HG03520 (cell line): ENCODE data around the gene RNU6-1.

Experiments used
- ATAC-seq: cut with Tn5 transposase; IDR thresholded peaks from one replicate; pipeline ENCODE4 v1.9.1; 2021; ENCODE audit warnings: mild to moderate bottlenecking, moderate library complexity; ENCODE audit not compliant: unreplicated experiment

The RNU6-1 gene

GRCh38 chr15:67859331-67859946, 19.6 kb upstream of the RNU6-1 start:
- ATAC-seq, result no peak

DNA sequence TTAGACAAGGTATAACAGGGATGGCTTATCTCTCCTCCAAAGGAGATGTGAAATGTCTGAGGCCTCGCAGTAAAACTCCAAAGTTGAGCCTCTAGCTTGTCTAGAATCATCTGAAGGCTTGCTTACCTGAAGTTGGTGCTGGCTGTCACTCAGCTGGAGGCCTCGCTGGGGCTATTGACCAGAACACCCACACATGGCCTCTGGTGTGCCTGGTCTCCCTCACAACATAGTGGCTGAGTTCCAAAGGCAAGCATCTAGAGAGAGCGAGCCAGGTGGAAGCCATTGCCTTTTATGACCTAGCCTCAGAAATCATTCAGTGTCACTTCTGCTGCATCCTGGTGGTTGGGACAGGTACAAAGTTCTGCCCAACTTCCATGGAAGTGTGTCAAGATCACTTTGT, 17.4 kb upstream of the RNU6-1 start:
- ATAC-seq, result no peak

DNA sequence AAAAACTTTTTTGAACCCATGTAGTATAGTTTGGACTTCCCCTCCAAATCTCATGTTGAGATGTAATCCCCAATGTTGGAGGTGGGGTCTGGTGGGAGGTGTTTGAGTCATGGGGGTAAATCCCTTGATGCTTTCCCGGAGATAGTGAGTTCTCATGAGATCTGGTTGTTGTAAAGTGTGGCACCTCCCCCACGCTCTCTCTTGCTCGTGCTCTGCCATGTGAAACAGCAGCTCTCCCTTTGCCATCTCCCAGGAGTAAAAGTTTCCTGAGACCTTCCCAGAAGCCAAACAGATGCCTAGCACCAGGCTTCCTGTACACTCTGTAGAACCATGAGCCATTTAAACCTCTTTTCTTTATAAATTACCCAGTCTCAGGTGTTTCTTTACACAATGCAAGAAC, 16.0 kb upstream of the RNU6-1 start:
- no peak for ATAC-seq

DNA sequence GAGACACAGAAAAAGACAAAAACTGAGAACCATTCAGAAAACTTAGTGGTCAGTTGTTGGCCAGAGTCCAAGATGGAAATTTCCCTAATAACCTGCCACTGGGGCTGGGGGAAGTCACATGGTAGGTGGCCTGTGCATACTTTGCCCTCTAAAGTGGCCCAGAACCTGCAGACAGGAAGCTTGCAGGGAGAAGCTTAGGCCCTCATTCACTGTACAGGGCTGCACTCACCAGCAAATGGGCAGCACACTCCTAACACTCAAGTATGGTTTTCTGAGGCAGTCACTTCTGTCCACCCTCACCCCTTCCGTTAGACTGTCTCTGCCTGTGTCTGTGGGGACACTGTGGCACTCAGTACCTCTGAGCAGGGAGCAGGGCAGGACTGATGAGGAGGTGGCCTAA, 14.5 kb upstream of the RNU6-1 start:
- ATAC-seq, result no peak

DNA sequence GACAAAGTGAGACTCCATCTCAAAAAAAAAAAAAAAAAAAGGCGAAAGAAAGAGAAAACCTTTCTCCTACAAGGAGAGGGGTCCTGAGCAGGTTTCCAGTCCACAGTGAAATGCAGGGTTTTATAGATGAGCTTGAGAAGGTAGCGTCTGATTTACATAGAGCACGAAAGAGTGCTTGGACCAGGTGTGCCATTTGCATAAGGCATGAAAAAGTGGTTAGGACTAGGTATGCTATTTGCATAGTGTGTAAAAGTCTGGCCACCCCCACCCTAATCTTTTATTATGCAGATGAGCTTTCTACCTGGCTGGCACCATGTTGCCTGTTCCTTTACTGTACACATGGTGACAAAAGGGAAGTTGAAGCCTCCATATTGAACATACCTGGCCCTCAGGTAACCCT, 13.6 kb upstream of the RNU6-1 start:
- ATAC-seq, result no peak

GRCh38 chr15:67852418-67852817, 12.6 kb upstream of the RNU6-1 start:
- ATAC-seq, result no peak

DNA sequence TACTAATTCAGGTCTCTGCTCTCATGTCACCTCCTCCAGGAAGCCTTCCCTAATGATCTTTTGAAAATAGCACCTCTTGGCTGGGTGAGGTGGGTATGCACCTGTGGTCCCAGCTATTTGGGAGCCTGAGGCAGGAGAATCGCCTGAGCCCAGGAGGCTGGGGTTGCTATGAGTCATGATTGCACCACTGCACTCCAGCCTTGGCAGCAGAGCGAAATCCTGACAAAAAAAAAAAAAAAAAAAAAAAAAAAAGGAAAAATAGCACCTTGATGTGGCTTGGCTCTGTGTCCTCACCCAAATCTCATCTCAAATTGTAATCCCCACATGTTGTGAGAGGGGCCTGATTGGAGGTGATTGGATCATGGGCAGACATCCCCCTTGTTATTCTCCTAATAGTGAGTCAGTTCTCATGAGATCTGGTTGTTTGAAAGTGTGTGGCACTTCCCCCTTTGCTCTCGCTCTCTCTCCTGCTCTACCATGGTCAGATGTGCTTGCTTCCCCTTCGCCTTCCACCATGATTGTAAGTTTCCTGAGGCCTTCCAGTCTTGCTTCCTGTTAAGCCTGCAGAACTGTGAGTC, 11.2 kb upstream of the RNU6-1 start:
- ATAC-seq, result no peak

DNA sequence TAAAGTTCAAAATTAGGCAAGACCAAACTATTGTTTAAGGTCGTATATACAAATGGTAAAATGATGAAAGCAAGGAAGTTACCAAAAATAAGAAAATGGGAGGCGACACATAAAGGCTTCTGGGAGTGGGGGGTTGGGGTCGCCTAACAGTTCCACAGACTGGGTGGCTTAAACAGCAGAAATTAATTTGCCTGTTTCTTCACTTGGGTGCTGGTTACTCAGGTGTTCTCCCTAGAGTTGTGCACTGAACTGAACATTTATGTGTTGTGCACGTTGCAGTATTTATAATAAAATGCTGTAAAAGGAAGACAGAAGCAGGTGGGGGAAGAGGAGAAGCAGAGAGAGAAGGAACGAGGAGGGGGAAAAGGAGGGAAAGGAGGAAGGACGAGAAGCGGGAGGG, 10.5 kb upstream of the RNU6-1 start:
- ATAC-seq, result no peak

DNA sequence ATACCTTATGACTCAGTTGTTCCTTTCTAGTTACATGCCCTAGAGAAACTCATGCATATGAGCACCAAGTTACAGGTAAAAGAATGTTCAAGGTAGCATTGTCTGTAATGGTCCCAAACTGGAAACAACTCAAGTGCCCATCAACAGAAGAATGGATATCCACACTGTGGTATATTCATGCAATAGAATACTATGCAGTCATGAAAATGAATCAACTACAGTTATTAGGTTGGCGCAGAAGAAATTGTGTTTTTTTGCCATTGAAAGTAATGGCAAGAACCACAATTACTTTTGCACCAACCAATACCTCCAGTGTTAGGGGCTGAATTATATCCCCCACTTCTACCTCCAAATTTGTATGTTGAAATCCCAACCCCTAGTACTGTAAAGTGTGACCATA, 9.7 kb upstream of the RNU6-1 start:
- no peak for ATAC-seq

DNA sequence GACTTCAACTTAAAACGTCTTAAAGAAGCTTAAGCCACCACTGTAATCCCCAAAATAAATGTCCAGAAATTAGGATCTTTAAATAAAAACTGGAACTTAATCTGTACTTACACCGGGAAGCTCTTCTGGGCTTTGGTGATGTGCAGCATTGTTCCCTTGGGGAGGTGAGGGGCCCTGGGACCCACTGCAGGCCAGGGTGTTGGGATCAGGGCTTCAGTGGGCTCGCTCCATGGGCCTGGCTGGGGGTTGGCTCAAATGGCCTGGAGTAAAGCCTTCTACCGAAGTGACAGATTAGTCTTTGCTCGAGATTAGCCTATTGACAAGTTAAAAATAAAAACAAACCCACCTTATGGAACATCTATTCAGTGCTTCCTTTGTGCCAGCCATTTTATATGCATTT, 6.1 kb upstream of the RNU6-1 start:
- ATAC-seq, result no peak

GRCh38 chr15:67843571-67844387, 3.9 kb upstream of the RNU6-1 start:
- ATAC-seq, result no peak

DNA sequence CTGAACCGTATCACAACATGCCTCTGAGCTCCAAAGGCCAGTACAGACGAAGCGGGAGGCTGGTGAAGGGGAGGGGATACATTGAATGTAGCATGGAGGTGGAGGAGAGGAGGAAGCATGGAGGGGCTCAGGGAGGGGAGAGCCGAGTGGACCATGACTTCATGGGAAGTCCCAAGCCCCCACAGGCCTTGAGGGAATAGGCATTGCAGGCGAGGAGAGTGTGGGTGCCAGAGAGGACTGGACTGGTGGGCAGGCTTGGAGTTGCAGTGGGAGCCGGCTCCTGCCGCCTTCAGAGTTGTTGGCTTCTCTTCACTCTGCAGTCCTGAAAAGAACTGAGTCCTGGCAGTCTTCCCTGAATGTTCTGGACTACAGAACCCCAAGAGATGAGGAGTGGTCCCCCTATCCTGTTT, 3.3 kb upstream of the RNU6-1 start:
- no peak for ATAC-seq

DNA sequence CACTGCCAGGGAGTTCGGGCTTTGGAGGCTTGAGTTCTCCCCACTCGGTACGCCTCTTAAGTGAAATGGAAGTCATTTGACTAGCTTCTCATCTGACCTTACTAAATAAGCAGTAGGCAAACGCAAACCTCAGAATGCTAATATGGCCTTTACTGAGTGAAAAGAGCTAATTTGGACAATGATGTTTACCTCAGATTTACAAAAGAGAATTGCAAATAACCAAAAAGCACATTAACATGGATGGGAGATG, 1.6 kb upstream of the RNU6-1 start:
- no peak for ATAC-seq

GRCh38 chr15:67840749-67841512, 1.1 kb upstream of the RNU6-1 start:
- no peak for ATAC-seq

DNA sequence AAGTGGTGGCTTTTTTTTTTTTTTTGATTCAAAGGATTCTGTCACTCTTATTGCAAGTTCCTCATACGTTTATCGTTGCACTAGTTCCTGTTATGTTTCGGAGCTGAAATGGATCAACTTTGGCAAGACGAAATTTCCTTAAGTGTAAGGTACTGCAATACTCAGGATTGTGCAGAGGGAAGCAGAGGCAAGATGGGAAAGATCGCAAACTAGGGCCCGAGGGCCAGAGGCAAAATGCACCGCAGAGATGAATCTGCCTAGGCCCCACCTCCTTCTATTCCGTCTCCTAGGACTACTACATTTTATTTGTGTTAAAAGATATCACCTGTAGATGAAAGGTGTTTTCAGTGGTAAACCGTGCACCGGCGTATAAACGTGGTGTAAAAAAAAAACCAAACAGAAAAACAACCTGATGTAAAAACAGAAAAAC, 331 bp downstream of the RNU6-1 start:
- ATAC-seq, result no peak

DNA sequence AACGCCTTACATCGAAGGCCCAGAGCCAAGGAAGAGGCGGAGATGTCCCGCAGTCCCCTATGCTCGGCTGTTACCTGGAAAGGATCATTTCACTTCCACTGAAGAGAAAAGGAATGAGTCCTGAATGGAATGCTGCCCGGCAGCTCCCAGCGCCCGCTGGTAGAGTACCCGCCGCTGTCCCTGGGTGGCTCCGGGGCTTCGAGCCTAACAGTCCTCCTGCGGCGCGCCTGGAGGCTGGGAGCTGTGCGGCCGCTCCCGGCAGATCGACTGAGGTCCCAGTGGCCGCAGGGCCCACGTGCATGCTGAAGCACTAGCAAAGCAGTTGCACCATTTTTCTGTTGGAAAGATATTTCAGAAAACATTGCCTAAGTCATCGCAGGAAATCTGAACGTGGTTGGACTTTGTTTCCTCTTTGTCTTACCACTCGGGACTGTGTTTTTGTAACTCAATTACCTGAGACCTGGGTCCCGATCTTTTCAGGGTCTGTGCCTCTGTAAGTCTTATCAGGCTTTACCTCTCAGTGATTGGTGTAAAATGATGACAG, 984 bp downstream of the RNU6-1 start:
- no peak for ATAC-seq

DNA sequence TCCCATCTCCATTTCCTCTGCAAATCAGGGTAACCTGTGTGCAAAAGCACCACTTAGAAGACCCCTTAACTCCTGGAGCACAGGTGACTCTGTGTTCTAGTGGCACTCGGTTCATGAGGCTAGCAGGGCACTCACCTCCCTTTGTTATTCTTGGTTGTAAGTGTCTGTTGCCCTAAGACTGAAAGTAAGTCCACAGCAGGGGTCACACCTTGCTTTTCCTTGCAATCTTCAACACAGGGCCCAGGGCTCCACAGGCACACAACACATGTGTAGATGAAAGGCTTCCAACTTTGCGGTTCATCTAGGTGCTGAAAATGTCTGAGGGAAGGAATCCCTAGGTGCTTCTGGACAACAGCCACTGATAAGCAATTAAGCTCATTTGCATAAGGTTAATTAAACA, 2.9 kb downstream of the RNU6-1 start:
- ATAC-seq, result no peak

DNA sequence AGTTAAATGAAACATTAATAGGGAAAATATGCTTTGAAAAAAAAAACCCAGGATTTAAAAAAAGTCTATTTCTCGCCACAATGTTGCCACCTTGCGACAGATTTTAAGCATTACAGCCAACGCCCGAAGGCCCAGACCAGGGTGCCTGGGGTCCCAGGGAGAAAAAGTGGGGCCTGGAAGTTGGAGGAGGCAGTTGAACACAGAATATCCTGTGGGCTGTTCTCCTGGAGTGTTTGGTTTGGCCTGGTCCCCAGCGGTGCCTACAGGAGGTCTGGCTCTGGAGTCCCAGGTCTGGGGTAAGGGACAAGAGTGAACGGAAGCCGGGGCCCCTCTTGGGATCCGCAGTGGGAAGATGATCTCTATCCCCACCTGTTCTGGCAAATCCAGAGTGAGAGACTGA, 3.4 kb downstream of the RNU6-1 start:
- no peak for ATAC-seq

- ATAC-seq, result no peak
Measured at GRCh38 chr15:67836134-67836455, 3.8 kb downstream of the RNU6-1 start.

- ATAC-seq, result no peak
Measured at GRCh38 chr15:67835297-67836133, 4.3 kb downstream of the RNU6-1 start.
